Fibroblast of upper back skin (primary cell): ENCODE data around the gene TFE3.
A peak's percentile ranks its signal among the peaks of the same experiment; 100 is the strongest.

Source experiments
- DNase-seq: peaks from one replicate; pipeline ENCODE4 v3.0.0-alpha.2; 2013

Gene TFE3

DNA sequence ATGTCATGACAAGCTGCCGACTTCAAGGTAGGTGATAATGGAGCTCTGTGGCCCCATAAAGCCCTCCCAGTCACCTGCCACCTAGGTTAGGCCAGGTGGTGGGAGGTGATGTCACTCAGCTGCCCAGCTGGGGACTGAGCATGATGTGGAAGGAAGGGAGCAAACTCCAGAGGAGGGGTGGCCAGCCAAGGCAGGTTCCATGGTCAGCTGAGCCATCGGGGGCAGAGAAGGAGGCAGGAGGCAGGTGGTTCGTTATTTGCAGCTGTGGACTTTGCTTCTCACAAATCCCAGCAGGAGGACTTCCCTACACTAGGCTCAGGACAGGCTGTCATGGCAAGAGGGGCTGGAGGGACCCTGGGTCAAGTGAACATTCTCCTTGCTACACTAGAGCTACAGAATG, 17.8 kb upstream of the TFE3 start:
- no peak for DNase-seq

DNA sequence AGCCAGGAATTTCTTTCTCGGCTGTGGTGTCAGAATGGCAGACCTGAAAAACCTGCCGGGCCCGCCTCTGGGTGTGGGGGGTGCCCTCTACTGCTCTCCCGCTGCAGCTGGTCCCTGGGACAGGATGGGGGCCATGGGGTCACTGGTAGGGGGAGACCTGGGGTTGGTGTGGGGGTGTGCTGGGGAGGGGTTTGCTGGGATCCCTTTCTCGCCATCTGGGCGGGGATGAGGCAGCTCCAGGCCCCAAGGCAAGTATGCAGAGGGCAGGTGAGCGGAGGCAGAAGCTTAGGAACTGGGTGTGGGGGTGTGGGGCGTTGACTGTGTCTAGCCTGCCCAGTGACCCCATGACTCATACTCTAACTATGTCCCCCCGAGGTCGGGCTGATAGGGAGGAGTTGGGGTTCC, 16.5 kb upstream of the TFE3 start:
- no peak for DNase-seq

DNA sequence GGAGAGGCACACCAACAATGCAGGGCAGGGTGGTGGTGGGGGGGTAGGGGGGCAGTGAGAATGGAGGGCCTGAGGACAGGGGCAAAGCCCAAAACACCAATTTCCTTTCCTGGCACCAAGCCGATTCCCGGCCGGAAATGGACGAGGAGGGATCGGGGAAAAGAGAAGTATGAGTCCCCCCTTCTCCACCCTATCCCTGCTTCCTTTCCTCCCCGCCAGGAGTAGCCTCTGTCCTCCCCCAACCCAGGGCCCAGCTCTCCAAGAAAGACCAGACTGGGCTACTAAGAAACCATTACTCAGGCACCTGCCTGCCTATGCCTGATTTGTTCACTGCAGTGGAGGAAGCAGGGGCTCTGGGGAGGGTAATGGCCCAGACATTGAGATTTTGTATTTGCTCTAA, 16.0 kb upstream of the TFE3 start:
- no peak for DNase-seq

DNA sequence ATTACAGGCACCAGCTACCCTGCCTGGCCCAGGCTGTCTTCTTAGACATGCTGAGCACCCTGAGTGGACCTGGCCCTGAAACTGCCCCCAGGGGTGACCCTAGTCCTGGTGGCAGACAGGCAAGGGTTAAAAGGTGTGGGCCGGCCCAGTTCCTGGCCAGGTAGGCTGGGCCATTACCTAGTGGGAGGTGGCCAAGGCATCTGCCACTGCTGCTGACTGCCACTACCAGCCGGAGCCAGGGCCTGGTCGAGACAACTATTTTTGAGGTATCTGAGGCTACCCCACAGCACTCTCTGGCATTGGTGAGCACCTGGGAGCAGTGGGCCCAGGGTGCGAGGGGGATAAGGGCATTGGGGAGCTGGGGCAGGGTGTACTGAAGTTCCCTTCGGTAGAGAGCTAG, 15.6 kb upstream of the TFE3 start, which contains the start of gene CCDC120:
Gene CCDC120, plus strand, starts transcription at position 206 of the 400 bp plus-strand sequence. CDS start 3,043 bp downstream, outside the sequence.
- no peak for DNase-seq

DNA sequence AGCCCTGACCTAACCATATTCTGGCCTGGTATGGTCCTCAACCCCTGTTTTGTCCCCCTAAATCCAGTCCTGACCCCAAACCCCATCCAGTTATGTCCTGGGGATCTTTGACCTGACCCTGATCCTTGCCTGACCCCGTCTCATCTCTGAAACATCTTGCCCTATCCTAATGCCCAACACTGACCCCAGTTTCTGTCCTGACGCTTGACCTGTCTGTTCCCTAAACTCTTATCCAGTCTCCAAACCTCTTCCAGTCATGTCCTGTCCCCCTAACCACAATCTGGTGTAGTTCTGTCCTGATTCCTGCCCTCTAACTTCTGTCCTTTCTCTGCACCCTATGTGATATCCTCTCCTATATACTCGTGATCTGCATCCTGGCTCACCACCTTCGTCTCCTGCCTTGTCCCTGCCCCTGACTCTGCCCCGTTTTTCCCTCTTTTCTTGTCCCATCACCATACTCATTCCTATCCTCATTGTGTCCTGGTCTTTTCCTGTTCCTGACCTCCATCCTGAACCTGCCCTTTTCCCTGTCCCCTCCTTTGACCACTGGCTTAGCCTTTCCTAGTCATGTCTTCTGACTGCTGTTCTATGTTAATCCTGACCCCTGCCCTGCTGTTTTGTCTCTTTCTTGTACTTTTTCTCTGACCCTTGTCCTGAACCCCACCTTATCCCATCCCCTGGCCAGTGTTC, 11.1 kb upstream of the TFE3 start:
- DNase-seq: no peak

DNA sequence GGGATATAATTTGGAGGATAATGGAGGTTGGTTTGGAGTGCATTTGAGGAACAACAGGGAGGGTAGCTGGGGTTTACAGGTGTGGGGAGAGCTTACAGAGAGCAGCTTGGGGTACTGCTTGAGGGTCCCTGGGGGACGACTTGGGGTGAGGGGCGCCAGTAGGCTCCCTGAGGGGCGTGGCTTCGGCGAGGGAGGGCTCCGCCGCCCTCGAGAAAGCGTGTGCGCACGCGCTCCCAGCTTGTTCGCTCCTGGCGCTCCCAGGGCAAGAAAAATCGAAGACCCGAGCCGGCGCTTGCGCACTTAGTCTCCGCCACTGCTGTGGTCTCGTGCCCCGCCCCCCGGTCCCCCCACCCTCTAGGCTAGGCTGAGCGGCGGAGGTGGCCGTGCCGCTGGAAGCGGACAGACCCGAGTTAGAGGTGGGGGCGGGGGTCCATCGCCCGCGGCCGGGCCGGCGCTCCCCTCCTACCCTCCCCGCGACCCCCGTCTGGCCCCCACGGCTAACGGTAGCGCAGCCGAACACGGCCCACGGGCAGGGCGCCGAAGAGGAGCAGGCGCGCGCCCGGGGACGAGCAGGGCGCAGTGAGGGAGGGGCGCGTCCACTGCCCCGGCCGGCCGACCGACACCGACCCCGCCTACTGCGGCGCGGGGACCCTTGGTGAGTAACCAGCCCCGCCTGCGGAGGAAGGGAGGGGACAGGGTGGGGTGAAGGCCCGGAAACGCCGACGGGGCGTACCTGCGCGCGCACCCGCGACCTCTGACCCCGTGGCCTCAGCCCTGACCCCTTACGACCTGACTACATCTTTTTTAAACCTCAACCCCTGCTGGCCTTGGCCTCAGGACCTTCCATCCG, 10.3 kb upstream of the TFE3 start:
- DNase-seq: peak; percentile 68

DNA sequence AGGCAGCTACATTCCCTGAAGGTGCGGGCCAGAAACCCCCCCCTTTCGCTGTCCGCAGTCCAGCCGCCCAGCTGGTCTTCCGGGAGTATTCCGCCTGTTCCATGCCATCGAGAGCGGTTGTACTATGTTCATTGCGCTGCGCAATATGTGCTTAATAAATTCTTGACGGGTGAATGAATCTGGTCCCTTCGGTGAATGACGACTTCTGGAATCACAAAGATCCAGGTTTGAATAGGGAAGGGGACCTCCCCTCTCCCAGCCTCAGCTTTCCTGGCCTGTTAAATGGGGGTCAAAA, 777 bp upstream of the TFE3 start:
- no peak for DNase-seq

DNA sequence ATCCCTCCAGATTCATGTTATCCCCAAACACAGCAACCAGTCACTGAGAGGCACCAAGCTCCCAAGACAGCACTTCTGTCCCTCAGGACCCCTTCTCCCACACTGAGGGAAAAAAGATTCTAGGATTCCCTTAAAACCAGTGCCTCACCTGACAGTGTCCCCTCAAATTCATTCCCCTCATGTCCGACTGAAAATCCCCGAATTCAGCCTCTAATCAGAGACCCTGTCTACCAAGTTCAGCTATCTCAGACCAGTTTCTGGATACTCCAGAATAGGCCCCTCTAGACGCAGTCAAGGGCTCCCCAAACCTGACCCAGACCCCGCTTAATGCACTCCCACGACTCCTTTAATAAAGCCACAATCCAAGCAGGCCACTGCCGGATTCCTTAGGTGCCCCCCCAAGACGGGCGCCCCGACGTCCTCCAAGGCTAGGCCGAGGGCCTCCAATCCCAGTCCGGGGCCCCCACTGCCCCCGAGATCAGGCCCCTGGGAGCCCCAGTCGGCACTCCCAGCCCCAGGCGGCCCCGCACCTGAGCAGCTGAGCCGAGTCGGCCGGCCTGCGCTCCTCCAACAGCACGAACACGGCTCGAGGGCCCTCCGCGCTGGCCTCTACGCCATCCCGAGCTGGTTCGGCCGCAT, 457 bp downstream of the TFE3 start:
- DNase-seq: peak; percentile 4

DNA sequence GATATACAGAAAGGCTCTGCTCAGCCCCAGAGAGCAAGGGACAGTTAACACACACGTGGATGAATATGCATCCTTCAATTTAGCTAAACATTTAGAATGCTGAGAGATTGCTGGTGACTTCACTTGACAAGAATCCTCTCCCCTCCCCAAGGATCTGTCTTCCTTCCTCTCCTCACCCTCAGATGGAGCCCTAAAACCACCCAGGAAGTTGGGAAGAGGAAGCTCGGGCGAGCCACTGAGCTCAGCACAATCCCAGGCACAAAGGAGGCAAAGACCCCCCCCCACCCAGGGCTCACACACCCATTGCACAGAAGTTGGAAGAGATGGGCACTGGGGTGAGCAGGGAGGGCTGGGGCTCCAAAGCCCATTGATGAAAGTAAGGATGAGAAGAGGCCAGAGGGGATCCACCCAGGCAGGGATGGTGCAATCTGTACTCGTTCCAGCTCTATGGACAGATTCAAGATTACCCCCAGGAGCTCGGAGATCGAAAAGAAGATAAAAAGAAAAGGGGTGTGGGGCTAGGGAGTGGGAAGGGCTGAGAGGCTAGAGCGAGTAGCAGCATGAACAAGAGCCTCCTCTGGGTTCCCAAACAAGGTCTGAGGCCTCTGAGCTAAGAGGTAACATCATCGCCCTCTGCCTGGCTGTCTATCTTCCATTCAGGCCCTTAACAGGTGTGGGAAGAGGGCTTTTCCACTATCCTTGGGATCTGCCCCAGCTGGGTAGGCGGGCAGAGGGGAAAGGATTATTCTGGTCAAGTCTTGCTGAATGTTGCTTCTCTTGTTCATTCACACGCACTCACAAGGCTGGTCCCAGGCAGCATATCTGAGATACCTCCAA, 1.2 kb downstream of the TFE3 start:
- peak; percentile 81 for DNase-seq

DNA sequence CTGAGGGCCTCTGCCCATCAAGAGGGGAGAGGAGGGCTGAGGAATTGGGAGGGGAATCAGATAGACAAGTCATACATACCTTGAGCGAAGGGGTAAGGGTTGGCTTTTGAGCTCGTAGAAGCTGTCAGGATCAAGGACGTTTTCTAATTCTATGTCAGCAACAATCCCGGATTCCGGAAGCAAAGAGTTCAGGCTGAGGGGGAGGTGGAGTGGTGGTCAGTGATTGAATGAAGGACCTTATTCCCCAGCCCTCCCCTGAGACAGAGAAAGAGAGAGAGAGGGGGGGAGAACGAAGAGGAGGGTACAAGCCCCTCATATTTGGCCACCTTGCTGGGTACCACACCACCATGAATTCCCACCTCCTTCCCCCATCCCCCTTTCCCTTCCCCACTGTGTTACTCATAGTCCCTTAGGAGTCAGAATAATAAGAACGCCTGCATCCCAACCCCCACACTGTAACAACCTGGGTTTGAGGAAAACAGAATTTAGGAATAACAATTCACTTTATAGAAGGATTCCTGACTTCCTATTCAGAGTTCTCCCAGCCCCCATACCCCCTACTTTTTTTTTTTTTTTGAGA, 2.7 kb downstream of the TFE3 start:
- DNase-seq: peak; percentile 63

DNA sequence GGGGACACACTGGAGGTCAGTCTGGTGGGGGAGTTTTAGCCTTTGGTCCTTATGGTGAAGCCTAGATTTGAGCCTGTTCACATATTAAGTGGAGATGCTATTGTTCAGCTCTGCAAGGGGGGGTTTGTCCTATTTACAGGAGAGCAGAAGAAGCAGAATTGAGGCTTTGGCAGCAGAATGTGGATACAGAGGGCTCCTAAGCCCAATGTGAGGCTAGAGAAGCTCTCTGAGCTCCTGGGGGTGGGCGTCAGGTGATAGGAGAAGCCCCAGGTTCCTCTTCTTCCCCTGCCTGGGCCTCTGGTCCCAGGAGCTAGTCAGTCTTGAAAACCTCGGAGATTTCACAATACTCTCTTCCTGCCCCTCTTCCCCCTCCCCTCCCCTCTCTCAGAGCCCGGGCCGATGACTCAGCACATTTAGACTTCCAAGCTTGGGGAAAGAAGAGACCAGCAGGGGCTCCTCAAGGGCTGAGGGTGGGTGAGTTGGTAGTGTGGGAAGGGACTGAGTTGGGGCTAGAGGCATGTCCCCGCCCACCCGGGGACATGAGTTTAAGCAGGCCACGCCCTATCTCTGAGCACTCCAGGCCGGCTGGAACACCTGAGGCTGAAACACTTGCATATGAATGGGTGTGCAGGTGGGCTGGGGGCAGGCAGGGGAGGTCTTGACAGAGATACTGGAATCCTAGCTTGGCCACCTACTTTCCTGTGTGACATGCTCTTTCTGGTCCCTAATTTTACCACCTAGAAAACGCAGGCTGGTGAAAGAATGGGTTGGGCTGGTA, 3.4 kb downstream of the TFE3 start:
- peak; percentile 96 for DNase-seq

DNA sequence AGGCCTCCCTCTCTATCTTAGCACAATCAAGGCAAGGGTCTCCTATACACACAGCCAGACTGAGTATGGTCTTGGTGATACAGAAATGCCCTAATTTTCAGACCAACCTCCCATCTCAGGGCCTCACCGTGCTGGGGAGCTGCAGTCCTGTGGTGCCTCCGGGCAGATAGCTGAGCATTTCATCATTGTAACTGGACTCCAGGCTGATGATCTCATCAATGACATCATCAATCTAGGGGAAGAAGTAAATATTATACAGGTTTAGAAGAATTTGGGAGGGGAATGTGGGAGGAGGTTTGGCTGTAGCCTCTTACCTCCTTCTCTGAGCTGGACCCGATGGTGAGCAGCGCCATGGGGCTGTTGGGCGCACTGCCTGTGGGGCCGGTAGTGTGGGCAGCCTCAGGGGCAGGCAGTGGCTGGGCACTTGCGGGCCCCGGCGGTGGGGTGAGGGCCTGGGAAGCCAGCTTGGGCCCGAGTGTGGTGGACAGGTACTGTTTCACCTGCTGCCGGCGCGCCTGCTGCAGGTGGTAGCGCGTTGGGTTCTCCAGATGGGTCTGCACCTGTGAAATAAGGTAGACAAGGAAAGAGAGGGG, 5.2 kb downstream of the TFE3 start:
- DNase-seq: peak; percentile 23

DNA sequence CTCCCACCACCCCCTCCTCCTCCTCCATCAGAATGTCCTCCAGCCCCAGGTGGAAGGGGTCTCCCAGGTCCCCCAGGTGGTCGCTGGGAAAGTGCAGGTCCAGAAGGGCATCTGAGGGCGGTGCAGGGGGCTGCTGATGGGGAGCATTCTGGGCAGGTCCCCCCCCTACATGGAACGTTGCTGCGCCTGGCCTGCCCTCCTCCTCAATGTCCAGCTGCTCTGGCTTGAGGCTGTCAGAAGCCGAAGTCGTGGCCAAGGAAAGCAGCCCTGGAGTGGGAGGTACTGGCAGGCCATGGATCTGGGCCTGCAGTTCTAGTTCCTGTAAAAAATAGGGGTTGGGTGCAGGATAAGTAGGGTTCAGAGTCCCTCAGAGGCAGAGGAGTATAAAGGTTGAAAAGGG, 12.9 kb downstream of the TFE3 start:
- DNase-seq: no peak

DNA sequence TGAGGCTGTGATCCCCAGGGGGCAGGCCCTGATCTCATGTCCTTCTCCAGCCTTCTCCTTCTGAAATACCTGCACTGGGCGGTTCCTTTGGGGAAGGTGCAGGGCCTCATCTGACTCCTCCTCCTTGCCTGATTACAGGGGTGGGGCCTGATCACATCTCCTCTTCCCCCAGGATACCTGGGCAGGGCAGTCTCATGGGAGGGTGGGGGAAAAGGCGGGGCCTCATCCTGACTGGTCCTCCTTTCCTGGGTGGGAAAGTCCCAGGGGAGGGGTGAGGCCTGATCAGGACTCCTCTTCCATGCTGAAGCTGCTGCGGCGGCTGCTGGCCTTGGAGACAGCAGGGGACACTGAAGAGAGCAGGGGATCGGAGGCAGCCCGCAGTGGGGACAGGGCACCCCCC, 13.3 kb downstream of the TFE3 start:
- no peak for DNase-seq

DNA sequence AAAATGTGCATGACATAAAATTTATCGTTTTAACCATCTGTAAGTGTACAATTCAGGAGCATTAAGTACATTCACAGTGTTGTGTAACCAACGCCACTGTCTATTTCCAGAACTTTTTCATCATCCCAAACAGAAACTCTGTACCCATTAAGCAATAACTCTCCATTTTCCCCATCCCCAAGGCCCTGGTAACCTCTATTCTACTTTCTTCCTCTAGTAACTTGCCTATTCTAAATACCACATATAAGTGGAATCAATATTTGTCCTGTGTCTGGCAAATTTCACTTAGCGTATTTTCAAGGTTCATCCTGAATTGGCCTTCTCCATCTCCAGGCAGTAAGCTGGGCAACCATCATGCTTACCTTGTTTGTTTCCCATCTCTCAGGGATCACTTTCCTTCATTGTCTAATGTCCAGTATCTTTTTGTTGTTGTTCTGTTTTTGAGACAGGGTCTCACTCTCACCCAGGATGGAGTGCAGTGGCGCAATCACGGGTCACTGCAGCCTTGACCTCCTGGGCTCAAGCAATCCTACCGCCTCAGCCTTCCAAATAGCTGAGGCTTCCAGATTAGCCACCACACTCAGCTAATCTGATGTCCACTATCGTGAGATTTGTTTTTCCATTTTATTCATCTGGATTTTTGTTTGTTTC, 23.4 kb downstream of the TFE3 start:
- DNase-seq: no peak

DNA sequence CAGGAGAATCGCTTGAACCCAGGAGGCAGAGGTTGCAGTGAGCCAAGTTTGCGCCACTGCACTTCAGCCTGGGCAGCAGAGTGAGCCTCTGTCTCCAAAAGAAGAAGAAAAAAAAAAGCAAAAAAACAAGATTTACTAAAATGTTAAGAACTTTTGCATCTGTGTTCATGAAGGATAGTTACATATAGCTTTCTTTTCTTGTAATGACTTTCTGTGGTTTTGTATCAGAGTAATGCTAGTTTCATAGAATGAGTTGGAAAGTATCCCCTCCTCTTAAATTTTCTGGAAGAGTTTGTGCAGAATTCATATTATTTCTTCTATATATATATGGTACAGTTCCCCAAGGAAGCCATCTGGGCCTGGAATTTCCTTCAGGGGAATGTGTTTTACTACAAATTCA, 24.1 kb downstream of the TFE3 start:
- no peak for DNase-seq

DNA sequence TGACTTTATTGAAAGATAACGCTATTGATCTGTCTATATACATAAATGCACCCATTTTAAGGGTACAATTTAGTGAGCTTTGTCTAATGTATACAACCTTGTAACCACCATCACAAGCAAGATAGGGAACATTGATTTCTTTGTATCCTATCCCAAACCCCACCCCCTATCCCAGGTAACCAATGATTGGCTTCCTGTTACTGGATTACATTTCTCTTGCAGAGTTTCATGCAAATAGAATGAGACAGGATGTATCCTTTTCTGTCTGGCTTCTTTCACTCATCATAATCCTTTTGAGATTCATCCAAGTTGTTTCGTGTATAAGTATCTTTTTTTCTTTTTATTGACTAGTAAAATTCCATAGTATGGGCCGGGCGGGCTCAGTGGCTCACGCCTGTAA, 39.5 kb downstream of the TFE3 start:
- no peak for DNase-seq

DNA sequence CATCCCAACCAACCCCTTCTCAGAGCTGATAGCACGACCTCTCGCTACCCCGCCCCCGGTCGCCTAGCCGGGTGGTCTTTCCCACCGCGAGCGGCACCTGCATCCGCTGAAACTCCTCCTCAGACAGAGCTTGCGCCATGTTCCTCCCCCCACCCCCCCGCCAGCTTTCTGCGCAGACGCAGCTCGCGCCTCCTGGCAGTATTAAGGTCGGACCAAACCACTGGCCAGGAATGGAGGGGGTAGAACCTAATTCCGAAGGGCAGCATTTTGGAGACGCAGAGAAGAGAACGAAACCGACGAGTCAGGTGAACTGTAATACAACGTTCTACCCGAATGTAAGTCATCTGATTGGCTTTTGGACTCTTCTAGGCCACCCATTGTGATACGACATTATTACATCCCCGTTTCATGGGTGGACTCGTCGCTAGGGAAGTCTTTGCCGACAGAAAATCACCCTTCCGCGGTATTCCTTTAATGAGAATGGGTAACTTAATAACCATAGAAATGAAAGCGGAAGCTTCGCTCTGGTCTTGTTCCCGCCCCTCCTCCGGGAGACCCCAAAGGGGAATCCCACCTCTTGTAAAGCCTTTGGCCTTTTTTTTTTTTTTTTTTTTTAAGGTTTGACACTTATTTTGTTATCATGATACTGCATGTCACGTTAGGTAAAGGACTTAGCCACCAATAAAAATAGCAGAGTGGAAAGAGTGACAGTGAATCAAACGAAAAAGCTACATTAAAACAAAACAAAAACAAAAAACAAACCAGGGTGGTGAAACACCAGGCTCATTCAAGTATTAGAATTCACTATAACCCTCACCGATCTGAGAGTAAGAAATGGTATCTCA, 40.8 kb downstream of the TFE3 start, which contains the start of gene GRIPAP1:
Gene GRIPAP1, minus strand, starts transcription at position 174 of the 845 bp plus-strand sequence. Its CDS starts 35 bp downstream, at position 139.
- peak; percentile 80 for DNase-seq

DNA sequence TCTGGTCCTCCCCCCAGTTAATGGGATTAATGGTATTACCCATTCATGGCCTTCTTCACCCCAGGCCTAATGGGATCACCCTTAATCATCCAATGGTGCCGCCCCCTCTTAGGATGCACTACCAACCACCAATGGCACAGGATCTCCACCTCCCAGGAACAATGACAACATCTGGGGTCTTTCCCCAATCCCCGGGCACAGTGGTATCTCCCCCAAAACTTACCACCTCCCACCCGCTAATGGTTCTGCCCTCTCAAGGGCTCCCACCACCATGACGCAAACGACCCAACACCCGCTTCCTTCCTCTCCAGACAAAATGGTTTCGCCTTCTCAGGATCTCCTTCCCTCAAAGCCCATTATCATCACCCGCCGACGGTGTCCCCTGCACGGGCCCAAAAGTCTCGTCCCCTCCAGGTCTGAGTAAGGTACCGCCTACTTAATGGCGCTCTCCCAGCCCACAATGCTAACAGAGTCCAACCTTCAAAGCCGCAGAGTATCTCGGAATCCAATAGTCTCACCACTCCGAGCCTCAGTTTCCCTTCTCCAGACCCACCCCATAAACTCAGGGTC, 41.6 kb downstream of the TFE3 start:
- peak; percentile 28 for DNase-seq
